ENCODE results near the gene MMP15.

MMP15 gene

GRCh38 chr16:58024486-58025350, 836 bp upstream of the MMP15 start:
- no peaks in the 10 kb centered on the region for H3K27me3 ChIP-seq (ENCODE audit: insufficient read depth, low read length, poor library complexity)
- H3K9ac ChIP-seq (ENCODE audit: low read depth, low read length): no peak overlapping the region; the same call in 1 of the 2 replicates
- H3K27ac ChIP-seq (ENCODE audit: low read length): no peak overlapping the region
- ATAC-seq (ENCODE audit: insufficient read depth, low read depth) (no peak), DNase-seq (no peak)
- H3K9me3 ChIP-seq (ENCODE audit: insufficient read depth, low read length, severe bottlenecking): no peaks in the 10 kb centered on the region
- peak overlapping the region; percentile 88; the same call in 1 of the 2 replicates for H3K4me2 ChIP-seq (ENCODE audit: insufficient read depth, low read length)
- H3K79me2 ChIP-seq (ENCODE audit: insufficient read depth, low read length): no peaks in the 10 kb centered on the region
- no peak overlapping the region for H2AFZ ChIP-seq (ENCODE audit: low read depth, low read length)
- no peaks in the 10 kb centered on the region for H3K36me3 ChIP-seq (ENCODE audit: insufficient read depth, low read length)
- H4K20me1 ChIP-seq (ENCODE audit: insufficient read depth, low read length): peaks cover 7% of the 10 kb centered on the region; the same call in 1 of the 2 replicates
- peaks cover 19% of the 10 kb centered on the region for H3K4me1 ChIP-seq (ENCODE audit: insufficient read depth, low read length)
- TF ChIP-seq EZH2 (IDR thresholded peaks at IDR 0.05; ENCODE audit: borderline replicate concordance, low read depth, low read length, severe bottlenecking): no peak
- no peak for TF ChIP-seq CTCF (IDR thresholded peaks at IDR 0.05; ENCODE audit: borderline replicate concordance, extremely low read depth, low read length, poor library complexity, severe bottlenecking)
- peak overlapping the region in 1 of 2 experiments; percentile 62; a peak in 2 of 4 replicates for H3K4me3 ChIP-seq (ENCODE audit: low read depth in 1 of 2, low read length in 2 of 2)

GRCh38 chr16:58026139-58026704, 668 bp downstream of the MMP15 start:
- TF ChIP-seq CTCF (IDR thresholded peaks at IDR 0.05; ENCODE audit: borderline replicate concordance, extremely low read depth, low read length, poor library complexity, severe bottlenecking): no peak
- TF ChIP-seq EZH2 (IDR thresholded peaks at IDR 0.05; ENCODE audit: borderline replicate concordance, low read depth, low read length, severe bottlenecking): no peak
- Histone ChIP-seq H3K4me1 (ENCODE audit: insufficient read depth, low read length) (peaks cover 19% of the 10 kb centered on the region), H3K79me2 (ENCODE audit: insufficient read depth, low read length) (no peaks in the 10 kb centered on the region), H3K4me3 (ENCODE audit: low read depth in 1 of 2, low read length in 2 of 2) (peak overlapping the region; percentile 20 to 62; a peak in 3 of 4 replicates), H3K9ac (ENCODE audit: low read depth, low read length) (peak overlapping the region; percentile 53), H4K20me1 (ENCODE audit: insufficient read depth, low read length) (peaks cover 3% of the 10 kb centered on the region; the same call in 1 of the 2 replicates), H3K27ac (ENCODE audit: low read length) (no peak overlapping the region), H2AFZ (ENCODE audit: low read depth, low read length) (peak overlapping the region; percentile 66), H3K27me3 (ENCODE audit: insufficient read depth, low read length, poor library complexity) (no peaks in the 10 kb centered on the region), H3K36me3 (ENCODE audit: insufficient read depth, low read length) (no peaks in the 10 kb centered on the region), H3K4me2 (ENCODE audit: insufficient read depth, low read length) (peak overlapping the region; percentile 88), H3K9me3 (ENCODE audit: insufficient read depth, low read length, severe bottlenecking) (no peaks in the 10 kb centered on the region)
- ATAC-seq (ENCODE audit: insufficient read depth, low read depth): no peak
- DNase-seq: no peak

- no peak overlapping the region for H3K27ac ChIP-seq (ENCODE audit: low read length)
- peak overlapping the region; percentile 88; the same call in 1 of the 2 replicates for H3K4me2 ChIP-seq (ENCODE audit: insufficient read depth, low read length)
- H2AFZ ChIP-seq (ENCODE audit: low read depth, low read length): no peak overlapping the region
- no peaks in the 10 kb centered on the region for H3K36me3 ChIP-seq (ENCODE audit: insufficient read depth, low read length)
- H3K79me2 ChIP-seq (ENCODE audit: insufficient read depth, low read length): no peaks in the 10 kb centered on the region
- ATAC-seq (ENCODE audit: insufficient read depth, low read depth) (no peak), DNase-seq (no peak)
- H3K4me3 ChIP-seq (ENCODE audit: low read depth in 1 of 2, low read length in 2 of 2): peak overlapping the region in 1 of 2 experiments; percentile 62; a peak in 1 of 4 replicates
- H3K9ac ChIP-seq (ENCODE audit: low read depth, low read length): no peak overlapping the region
- H3K9me3 ChIP-seq (ENCODE audit: insufficient read depth, low read length, severe bottlenecking): no peaks in the 10 kb centered on the region
- TF ChIP-seq EZH2 (IDR thresholded peaks at IDR 0.05; ENCODE audit: borderline replicate concordance, low read depth, low read length, severe bottlenecking) (no peak), CTCF (IDR thresholded peaks at IDR 0.05; ENCODE audit: borderline replicate concordance, extremely low read depth, low read length, poor library complexity, severe bottlenecking) (no peak)
- peaks cover 19% of the 10 kb centered on the region for H3K4me1 ChIP-seq (ENCODE audit: insufficient read depth, low read length)
- peaks cover 3% of the 10 kb centered on the region; the same call in 1 of the 2 replicates for H4K20me1 ChIP-seq (ENCODE audit: insufficient read depth, low read length)
- H3K27me3 ChIP-seq (ENCODE audit: insufficient read depth, low read length, poor library complexity): no peaks in the 10 kb centered on the region
Observed at GRCh38 chr16:58026705-58027160, 1.2 kb downstream of the MMP15 start.

All from DND-41 (cell line).